HG02642 (cell line): Measurements from ENCODE around the gene SNX22.

Source experiments
- ATAC-seq: cut with Tn5 transposase; IDR thresholded peaks from one replicate; pipeline ENCODE4 v1.9.1; 2021; ENCODE audit warnings: mild to moderate bottlenecking; ENCODE audit not compliant: unreplicated experiment, poor library complexity

Gene SNX22

DNA sequence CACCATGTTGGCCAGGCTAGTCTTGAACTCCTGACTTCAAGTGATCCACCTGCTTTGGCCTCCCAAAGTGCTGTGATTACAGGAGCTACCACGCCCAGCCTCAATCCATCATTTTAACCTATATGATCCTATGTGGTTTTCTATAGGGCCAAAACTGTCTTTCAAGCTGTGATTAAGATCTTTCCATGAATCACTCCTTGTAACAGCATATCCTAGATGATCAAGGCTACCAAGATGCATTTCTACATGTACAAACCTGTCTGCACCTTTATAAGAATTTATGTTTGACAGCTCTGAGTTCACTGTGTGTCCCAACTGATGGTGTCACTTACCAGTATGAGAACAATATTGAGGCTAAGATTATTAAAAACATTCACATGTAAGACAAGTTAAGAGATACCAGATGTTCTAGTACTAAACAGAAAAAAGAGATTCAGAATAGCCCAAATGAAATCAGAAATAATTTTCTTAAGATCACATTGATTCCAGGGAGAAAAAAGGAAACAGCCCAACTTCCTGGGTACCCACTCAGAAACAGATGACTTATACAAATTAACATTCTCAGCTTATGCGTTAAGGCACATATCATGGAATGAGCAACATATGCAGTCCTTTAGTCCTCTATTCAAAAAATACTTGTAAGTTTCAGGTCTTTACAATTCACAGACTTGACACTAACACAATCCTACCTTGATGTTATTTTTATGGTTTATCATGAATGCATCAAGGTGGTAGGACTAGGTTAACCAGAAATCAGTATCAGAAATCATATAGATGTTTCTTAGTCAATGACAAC is 36.1 kb downstream of the SNX22 start:
- ATAC-seq: no peak

- no peak for ATAC-seq
Measured at GRCh38 chr15:64191971-64192830, 40.7 kb downstream of the SNX22 start.

- no peak for ATAC-seq
Measured at GRCh38 chr15:64193971-64194370, 42.4 kb downstream of the SNX22 start.

DNA sequence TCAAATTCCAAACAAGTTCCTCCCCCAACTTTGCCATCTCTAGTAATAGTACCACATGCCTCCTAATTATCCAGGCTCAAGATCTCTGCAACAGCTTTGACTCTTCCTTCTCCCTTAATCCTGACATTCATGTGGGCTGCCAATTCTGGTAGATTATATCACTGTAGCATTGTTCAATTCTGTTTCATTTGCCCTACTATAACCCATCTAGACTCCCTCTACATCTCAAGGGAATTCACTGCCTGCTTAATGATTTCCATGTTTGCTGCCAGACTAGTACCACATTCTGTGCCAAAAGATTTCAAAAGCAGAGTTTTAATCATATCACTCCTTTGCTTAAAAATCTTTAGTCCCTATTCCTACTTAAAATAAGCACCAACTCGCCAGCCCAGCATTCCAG is 45.9 kb downstream of the SNX22 start:
- no peak for ATAC-seq

DNA sequence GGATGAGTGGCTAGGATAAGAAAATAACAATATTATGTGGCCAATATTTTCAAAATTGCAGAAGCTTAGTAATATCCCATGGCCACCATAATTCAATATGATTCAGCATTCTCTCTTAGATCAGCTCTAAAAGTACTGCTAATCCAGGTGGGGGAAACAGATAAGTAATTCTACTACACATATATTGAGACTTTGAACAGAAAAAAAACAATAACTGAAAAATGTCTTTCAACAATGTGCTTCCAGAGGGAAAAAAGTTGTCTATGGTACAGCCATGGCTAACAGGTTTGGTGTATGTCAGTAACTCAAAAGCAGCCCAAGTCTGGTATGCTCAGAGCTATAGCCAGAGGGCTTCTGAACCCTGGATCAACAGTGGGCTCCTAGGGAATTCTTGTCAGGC is 53.7 kb downstream of the SNX22 start:
- ATAC-seq: no peak
